HEK293T (cell line): ENCODE measurements around the gene MPO.

Experiments
- ARNT ChIP-seq: fragments of 450-650 bp; IDR thresholded peaks from 2 replicates; pipeline ENCODE4 v1.6.1; 2017; ENCODE audit warnings: mild to moderate bottlenecking
- BHLHE40 ChIP-seq: fragments of 450-650 bp; IDR thresholded peaks from 2 replicates; pipeline ENCODE4 v1.6.1; 2016; ENCODE audit warnings: mild to moderate bottlenecking, moderate library complexity, borderline replicate concordance
- CTBP1 ChIP-seq: fragments of 450-650 bp; IDR thresholded peaks from 2 replicates; pipeline ENCODE4 v1.6.1; 2016; ENCODE audit warnings: borderline replicate concordance
- ELF4 ChIP-seq: fragments of 450-650 bp; IDR thresholded peaks from 2 replicates; pipeline ENCODE4 v1.6.1; 2017; ENCODE audit warnings: antibody characterized with exemption
- FOXA1 ChIP-seq: fragments of 450-650 bp; IDR thresholded peaks from 2 replicates; pipeline ENCODE4 v1.6.1; 2016; ENCODE audit warnings: mild to moderate bottlenecking
- FOXK2 ChIP-seq: fragments of 450-650 bp; IDR thresholded peaks from 2 replicates; pipeline ENCODE4 v1.6.1; 2016; ENCODE audit warnings: mild to moderate bottlenecking
- HDGF ChIP-seq: fragments of 450-650 bp; IDR thresholded peaks from 2 replicates; pipeline ENCODE4 v1.6.1; 2017; ENCODE audit warnings: antibody characterized with exemption, borderline replicate concordance
- LEF1 ChIP-seq: fragments of 450-650 bp; IDR thresholded peaks from 2 replicates; pipeline ENCODE4 v1.6.1; 2017; ENCODE audit warnings: mild to moderate bottlenecking, borderline replicate concordance
- SP1 ChIP-seq: fragments of 450-650 bp; IDR thresholded peaks from 2 replicates; pipeline ENCODE4 v1.6.1; 2017
- TF ChIP-seq, protein P1 (sequence below): fragments of 450-650 bp; IDR thresholded peaks from 2 replicates; pipeline ENCODE4 v1.6.1; 2016

DNA sequence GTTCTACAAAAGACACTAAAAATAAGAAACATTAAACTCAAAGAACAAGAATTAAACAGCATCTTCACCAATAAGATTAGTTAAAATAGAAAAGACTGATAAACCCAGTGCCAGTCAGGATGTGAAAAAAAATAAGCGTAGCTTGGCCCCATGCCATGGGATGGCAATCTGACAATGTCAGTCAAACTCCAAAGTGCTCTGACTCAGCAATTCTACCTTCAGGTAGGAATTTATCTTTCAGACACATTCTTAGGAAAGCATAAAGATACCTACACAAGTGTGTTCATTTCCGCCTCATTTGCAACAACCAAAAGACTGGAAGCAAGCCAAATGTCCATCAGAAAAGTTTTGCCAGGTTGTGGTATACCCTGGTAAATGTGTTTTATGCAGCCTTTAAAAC is 9.1 kb upstream of the MPO start:
- TF ChIP-seq, protein P1, sequence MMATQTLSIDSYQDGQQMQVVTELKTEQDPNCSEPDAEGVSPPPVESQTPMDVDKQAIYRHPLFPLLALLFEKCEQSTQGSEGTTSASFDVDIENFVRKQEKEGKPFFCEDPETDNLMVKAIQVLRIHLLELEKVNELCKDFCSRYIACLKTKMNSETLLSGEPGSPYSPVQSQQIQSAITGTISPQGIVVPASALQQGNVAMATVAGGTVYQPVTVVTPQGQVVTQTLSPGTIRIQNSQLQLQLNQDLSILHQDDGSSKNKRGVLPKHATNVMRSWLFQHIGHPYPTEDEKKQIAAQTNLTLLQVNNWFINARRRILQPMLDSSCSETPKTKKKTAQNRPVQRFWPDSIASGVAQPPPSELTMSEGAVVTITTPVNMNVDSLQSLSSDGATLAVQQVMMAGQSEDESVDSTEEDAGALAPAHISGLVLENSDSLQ: no peak
- TF ChIP-seq LEF1: no peak
- no peak for TF ChIP-seq FOXK2
- TF ChIP-seq SP1: no peak
- no peak for TF ChIP-seq CTBP1
- no peak for TF ChIP-seq FOXA1
- no peak for TF ChIP-seq HDGF
- no peak for TF ChIP-seq ARNT
- TF ChIP-seq BHLHE40: no peak
- no peak for TF ChIP-seq ELF4
